Neuron (in vitro differentiated cells): ENCODE measurements around the gene HIVEP1.

ENCODE experiments used
- H2AFZ ChIP-seq: one replicate; pipeline ENCODE4 v1.6.1; 2013; ENCODE audit warnings: low read depth, mild to moderate bottlenecking, inconsistent platforms, low read length, moderate library complexity
- H3K27me3 ChIP-seq: one replicate; pipeline ENCODE4 v1.6.1; 2013; ENCODE audit warnings: low read length; ENCODE audit not compliant: insufficient read depth
- H3K36me3 ChIP-seq: one replicate; pipeline ENCODE4 v1.6.1; 2013; ENCODE audit warnings: low read length; ENCODE audit not compliant: insufficient read depth
- H3K4me1 ChIP-seq: one replicate; pipeline ENCODE4 v1.6.1; 2013; ENCODE audit warnings: low read length; ENCODE audit not compliant: insufficient read depth
- H3K4me3 ChIP-seq: 2 replicates; pipeline ENCODE4 v1.5.1; 2013; ENCODE audit warnings: mild to moderate bottlenecking, low read length, moderate library complexity
- H3K9me3 ChIP-seq: one replicate; pipeline ENCODE4 v1.6.1; 2013; ENCODE audit warnings: low read length

Gene HIVEP1

GRCh38 chr6:11976489-11976888 lies 35.6 kb upstream of the HIVEP1 start:
- Histone ChIP-seq H3K4me1 (peaks cover 7% of the 10 kb centered on the region), H3K36me3 (no peaks in the 10 kb centered on the region), H3K9me3 (no peaks in the 10 kb centered on the region), H3K4me3 (no peak overlapping the region), H2AFZ (no peak overlapping the region), H3K27me3 (no peaks in the 10 kb centered on the region)

GRCh38 chr6:11977193-11977592 lies 34.9 kb upstream of the HIVEP1 start:
- H3K4me3 ChIP-seq = no peak overlapping the region
- no peaks in the 10 kb centered on the region for H3K27me3 ChIP-seq
- no peak overlapping the region for H2AFZ ChIP-seq
- H3K4me1 ChIP-seq = peaks cover 7% of the 10 kb centered on the region
- H3K36me3 ChIP-seq = no peaks in the 10 kb centered on the region
- H3K9me3 ChIP-seq = no peaks in the 10 kb centered on the region

GRCh38 chr6:11977738-11978137 lies 34.4 kb upstream of the HIVEP1 start:
- Histone ChIP-seq H3K9me3 (no peaks in the 10 kb centered on the region), H2AFZ (no peak overlapping the region), H3K4me3 (no peak overlapping the region), H3K36me3 (no peaks in the 10 kb centered on the region), H3K4me1 (peaks cover 7% of the 10 kb centered on the region), H3K27me3 (no peaks in the 10 kb centered on the region)

- Histone ChIP-seq H3K27me3 (no peaks in the 10 kb centered on the region), H3K9me3 (no peaks in the 10 kb centered on the region), H3K4me1 (peaks cover under 1% of the 10 kb centered on the region), H3K36me3 (no peaks in the 10 kb centered on the region), H2AFZ (no peak overlapping the region), H3K4me3 (no peak overlapping the region)
Measured at GRCh38 chr6:11978169-11978987, 33.7 kb upstream of the HIVEP1 start.

- H2AFZ ChIP-seq = no peak overlapping the region
- no peaks in the 10 kb centered on the region for H3K36me3 ChIP-seq
- H3K9me3 ChIP-seq = no peaks in the 10 kb centered on the region
- H3K27me3 ChIP-seq = no peaks in the 10 kb centered on the region
- no peak overlapping the region for H3K4me3 ChIP-seq
- H3K4me1 ChIP-seq = no peaks in the 10 kb centered on the region
Measured at GRCh38 chr6:11979866-11980265, 32.2 kb upstream of the HIVEP1 start.

- Histone ChIP-seq H3K4me3 (no peak overlapping the region), H3K27me3 (no peaks in the 10 kb centered on the region), H3K36me3 (no peaks in the 10 kb centered on the region), H2AFZ (no peak overlapping the region), H3K9me3 (no peaks in the 10 kb centered on the region), H3K4me1 (no peaks in the 10 kb centered on the region)
Measured at GRCh38 chr6:11983306-11983705, 28.8 kb upstream of the HIVEP1 start.

GRCh38 chr6:11987386-11987785 lies 24.7 kb upstream of the HIVEP1 start:
- Histone ChIP-seq H3K4me3 (no peak overlapping the region), H3K4me1 (no peaks in the 10 kb centered on the region), H3K9me3 (no peaks in the 10 kb centered on the region), H3K27me3 (no peaks in the 10 kb centered on the region), H2AFZ (no peak overlapping the region), H3K36me3 (no peaks in the 10 kb centered on the region)

GRCh38 chr6:11989386-11989785 lies 22.7 kb upstream of the HIVEP1 start:
- Histone ChIP-seq H3K36me3 (no peaks in the 10 kb centered on the region), H3K4me1 (no peaks in the 10 kb centered on the region), H3K27me3 (no peaks in the 10 kb centered on the region), H2AFZ (no peak overlapping the region), H3K4me3 (no peak overlapping the region), H3K9me3 (no peaks in the 10 kb centered on the region)

- H3K4me1 ChIP-seq = no peaks in the 10 kb centered on the region
- no peak overlapping the region for H3K4me3 ChIP-seq
- no peak overlapping the region for H2AFZ ChIP-seq
- no peaks in the 10 kb centered on the region for H3K9me3 ChIP-seq
- H3K36me3 ChIP-seq = no peaks in the 10 kb centered on the region
- H3K27me3 ChIP-seq = no peaks in the 10 kb centered on the region
Measured at GRCh38 chr6:11992086-11992485, 20.0 kb upstream of the HIVEP1 start.

- Histone ChIP-seq H3K27me3 (peaks cover 2% of the 10 kb centered on the region), H2AFZ (no peak overlapping the region), H3K36me3 (no peaks in the 10 kb centered on the region), H3K4me3 (no peak overlapping the region), H3K4me1 (no peaks in the 10 kb centered on the region), H3K9me3 (no peaks in the 10 kb centered on the region)
Measured at GRCh38 chr6:11994875-11995461, 17.1 kb upstream of the HIVEP1 start.

- H3K9me3 ChIP-seq = no peaks in the 10 kb centered on the region
Measured at GRCh38 chr6:11996751-11997150, 15.4 kb upstream of the HIVEP1 start.

GRCh38 chr6:11999246-11999645 lies 12.9 kb upstream of the HIVEP1 start:
- Histone ChIP-seq H3K4me3 (no peak overlapping the region), H3K4me1 (no peaks in the 10 kb centered on the region), H3K27me3 (peaks cover 2% of the 10 kb centered on the region), H3K36me3 (no peaks in the 10 kb centered on the region), H3K9me3 (no peaks in the 10 kb centered on the region), H2AFZ (no peak overlapping the region)

More at GRCh38 chr6:11996751-11997150, 15.4 kb upstream of the HIVEP1 start:
- Histone ChIP-seq H3K36me3 (no peaks in the 10 kb centered on the region), H3K4me1 (no peaks in the 10 kb centered on the region), H2AFZ (no peak overlapping the region), H3K27me3 (peaks cover 2% of the 10 kb centered on the region), H3K4me3 (no peak overlapping the region)

GRCh38 chr6:12000174-12000573 lies 11.9 kb upstream of the HIVEP1 start:
- H3K9me3 ChIP-seq = no peaks in the 10 kb centered on the region
- H3K27me3 ChIP-seq = peaks cover 2% of the 10 kb centered on the region
- no peaks in the 10 kb centered on the region for H3K36me3 ChIP-seq
- no peak overlapping the region for H3K4me3 ChIP-seq
- H3K4me1 ChIP-seq = no peaks in the 10 kb centered on the region
- no peak overlapping the region for H2AFZ ChIP-seq
